ENCODE measurements around the gene CCL8.

Gene CCL8

GRCh38 chr17:34337701-34338100 is 18.5 kb downstream of the CCL8 start:
- Histone ChIP-seq H4K20me1 (ENCODE audit: low read depth, low read length) (no peaks in the 10 kb centered on the region), H3K79me2 (ENCODE audit: insufficient read depth, low read length) (no peaks in the 10 kb centered on the region), H3K27ac (ENCODE audit: low read depth, low read length) (no peak overlapping the region), H3K4me3 (ENCODE audit: insufficient read depth, low read length, poor library complexity, severe bottlenecking) (no peak overlapping the region), H2AFZ (ENCODE audit: low read depth, low read length, severe bottlenecking) (no peak overlapping the region), H3K36me3 (ENCODE audit: low read length) (no peaks in the 10 kb centered on the region), H3K9me3 (ENCODE audit: insufficient read depth, low read length) (no peaks in the 10 kb centered on the region), H3K9me2 (replicated peaks; ENCODE audit: insufficient read depth, low read length) (no peaks in the 10 kb centered on the region), H3K9ac (ENCODE audit: low read length) (no peak overlapping the region), H3K27me3 (ENCODE audit: low read length) (no peaks in the 10 kb centered on the region), H3K4me2 (ENCODE audit: low read depth, low read length, poor library complexity, severe bottlenecking) (no peak overlapping the region), H3F3A (ENCODE audit: insufficient read depth) (no peaks in the 10 kb centered on the region)
- TF ChIP-seq EZH2phosphoT487 (conservative IDR thresholded peaks at IDR 0.05; ENCODE audit: low read length) (no peak), CTCF (IDR thresholded peaks at IDR 0.05; ENCODE audit: insufficient read depth, low read length, poor library complexity, severe bottlenecking) (no peak)

- H3K4me2 ChIP-seq (ENCODE audit: low read depth, low read length, poor library complexity, severe bottlenecking) = no peak overlapping the region
- no peaks in the 10 kb centered on the region for H3F3A ChIP-seq (ENCODE audit: insufficient read depth)
- no peak overlapping the region for H3K4me3 ChIP-seq (ENCODE audit: insufficient read depth, low read length, poor library complexity, severe bottlenecking)
- TF ChIP-seq CTCF (IDR thresholded peaks at IDR 0.05; ENCODE audit: insufficient read depth, low read length, poor library complexity, severe bottlenecking) (no peak), EZH2phosphoT487 (conservative IDR thresholded peaks at IDR 0.05; ENCODE audit: low read length) (no peak)
- H4K20me1 ChIP-seq (ENCODE audit: low read depth, low read length) = no peaks in the 10 kb centered on the region
- H3K79me2 ChIP-seq (ENCODE audit: insufficient read depth, low read length) = no peaks in the 10 kb centered on the region
- no peak overlapping the region for H3K27ac ChIP-seq (ENCODE audit: low read depth, low read length)
- no peaks in the 10 kb centered on the region for H3K9me2 ChIP-seq (replicated peaks; ENCODE audit: insufficient read depth, low read length)
- H3K9me3 ChIP-seq (ENCODE audit: insufficient read depth, low read length) = no peaks in the 10 kb centered on the region
- no peak overlapping the region for H2AFZ ChIP-seq (ENCODE audit: low read depth, low read length, severe bottlenecking)
- no peak overlapping the region for H3K9ac ChIP-seq (ENCODE audit: low read length)
- no peaks in the 10 kb centered on the region for H3K27me3 ChIP-seq (ENCODE audit: low read length)
- no peaks in the 10 kb centered on the region for H3K36me3 ChIP-seq (ENCODE audit: low read length)
Measured at GRCh38 chr17:34339138-34339770, 20.0 kb downstream of the CCL8 start.

- Histone ChIP-seq H2AFZ (ENCODE audit: low read depth, low read length, severe bottlenecking) (no peak overlapping the region), H3K4me3 (ENCODE audit: insufficient read depth, low read length, poor library complexity, severe bottlenecking) (no peak overlapping the region), H4K20me1 (ENCODE audit: low read depth, low read length) (no peaks in the 10 kb centered on the region), H3K27me3 (ENCODE audit: low read length) (no peaks in the 10 kb centered on the region), H3K9me2 (replicated peaks; ENCODE audit: insufficient read depth, low read length) (no peaks in the 10 kb centered on the region), H3K9me3 (ENCODE audit: insufficient read depth, low read length) (no peaks in the 10 kb centered on the region), H3K27ac (ENCODE audit: low read depth, low read length) (no peak overlapping the region), H3K36me3 (ENCODE audit: low read length) (no peaks in the 10 kb centered on the region), H3K9ac (ENCODE audit: low read length) (no peak overlapping the region), H3F3A (ENCODE audit: insufficient read depth) (no peaks in the 10 kb centered on the region), H3K79me2 (ENCODE audit: insufficient read depth, low read length) (no peaks in the 10 kb centered on the region), H3K4me2 (ENCODE audit: low read depth, low read length, poor library complexity, severe bottlenecking) (no peak overlapping the region)
- no peak for TF ChIP-seq EZH2phosphoT487 (conservative IDR thresholded peaks at IDR 0.05; ENCODE audit: low read length)
- no peak for TF ChIP-seq CTCF (IDR thresholded peaks at IDR 0.05; ENCODE audit: insufficient read depth, low read length, poor library complexity, severe bottlenecking)
Measured at GRCh38 chr17:34341916-34342315, 22.7 kb downstream of the CCL8 start.
